ENCODE results near the gene GDE1. TPM values are rescaled to one million over a fixed set of nuclear protein-coding genes. Genes with fewer than 3 reads are reported as not detected.

Gene GDE1, protein sequence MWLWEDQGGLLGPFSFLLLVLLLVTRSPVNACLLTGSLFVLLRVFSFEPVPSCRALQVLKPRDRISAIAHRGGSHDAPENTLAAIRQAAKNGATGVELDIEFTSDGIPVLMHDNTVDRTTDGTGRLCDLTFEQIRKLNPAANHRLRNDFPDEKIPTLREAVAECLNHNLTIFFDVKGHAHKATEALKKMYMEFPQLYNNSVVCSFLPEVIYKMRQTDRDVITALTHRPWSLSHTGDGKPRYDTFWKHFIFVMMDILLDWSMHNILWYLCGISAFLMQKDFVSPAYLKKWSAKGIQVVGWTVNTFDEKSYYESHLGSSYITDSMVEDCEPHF
- total RNA-seq, result 100 to 1,000 TPM in 2 of 4 donors, 10 to 100 TPM in 2; 80.9 to 143 (median 108) TPM

- Histone ChIP-seq H3K36me3 (peaks cover 0 to 4% of the 10 kb centered on the region in 2 donors), H3K9me3 (no peaks in the 10 kb centered on the region), H3K4me1 (peaks cover 10 to 66% (median 25%) of the 10 kb centered on the region in 3 donors), H3K27me3 (no peaks in the 10 kb centered on the region), H3K4me3 (peak within 1 kb of the TSS; percentile 81 to 85), H3K27ac (peak within 1 kb of the TSS; percentile 84 to 94 (median 88))
- TF ChIP-seq CTCF (IDR thresholded peaks at IDR 0.05), result peak in 2 of 4 experiments; percentile 20 to 25
- peak; percentile 92 for TF ChIP-seq POLR2AphosphoS5 (IDR thresholded peaks at IDR 0.05)
- TF ChIP-seq EP300 (IDR thresholded peaks at IDR 0.05), result no peak
- peak; percentile 84 to 85 for TF ChIP-seq POLR2A (IDR thresholded peaks at IDR 0.05)
- 0 to 2% methylated on average over 2 to 11 of the region's 62 CpGs for WGBS, 2 donors (ENCODE audit: low coverage in 1 of 2)
- ATAC-seq, result peak; percentile 94
These were observed at the start of gene GDE1 for GRCh38 chr16:19521471-19522396. Gene GDE1, minus strand, starts transcription at chr16:19522098. Its CDS starts 134 bp downstream, at chr16:19521964.

DNA sequence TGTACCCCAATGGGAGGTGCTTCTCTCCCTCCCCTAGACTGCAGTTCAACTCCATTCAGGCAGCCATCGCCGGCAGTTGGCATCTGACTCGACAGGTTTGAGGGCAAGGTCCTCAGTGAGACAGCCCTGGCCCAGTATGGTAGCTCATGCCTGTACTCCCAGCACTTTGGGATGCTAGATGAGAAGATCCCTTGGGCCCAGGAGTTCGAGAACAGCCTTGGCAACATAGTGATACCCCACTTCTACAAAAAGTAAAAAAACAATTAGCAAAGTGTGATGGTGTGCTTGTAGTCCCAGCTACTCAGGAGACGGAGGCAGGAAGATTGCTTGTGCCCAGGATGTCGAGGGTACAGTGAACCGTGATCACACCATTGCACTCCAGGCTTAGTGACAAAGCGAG is 45.7 kb upstream of the GDE1 start:
- TF ChIP-seq CTCF (IDR thresholded peaks at IDR 0.05) (no peak), POLR2A (IDR thresholded peaks at IDR 0.05) (no peak)
- Histone ChIP-seq H3K36me3 (peaks cover 0 to 90% of the 10 kb centered on the region in 2 donors), H3K27ac (no peak overlapping the region), H3K4me1 (no peaks in the 10 kb centered on the region), H3K9me3 (peaks cover 0 to 13% (median 0%) of the 10 kb centered on the region in 3 donors), H3K27me3 (no peaks in the 10 kb centered on the region), H3K4me3 (no peak overlapping the region)
- WGBS, 2 donors (ENCODE audit: low coverage in 1 of 2), result 83 to 93% methylated on average over 4 to 6 of the region's 8 CpGs
- ATAC-seq, result no peak

- no peaks in the 10 kb centered on the region for H3K4me1 ChIP-seq
- TF ChIP-seq EP300 (IDR thresholded peaks at IDR 0.05) (no peak), POLR2A (IDR thresholded peaks at IDR 0.05) (no peak)
- H3K27me3 ChIP-seq, result no peaks in the 10 kb centered on the region
- peaks cover 0 to 14% (median 0%) of the 10 kb centered on the region in 3 donors for H3K9me3 ChIP-seq
- 89 to 100% methylated on average over 3 of the region's 3 CpGs for WGBS, 2 donors (ENCODE audit: low coverage in 1 of 2)
- H3K36me3 ChIP-seq, result peaks cover 0 to 78% of the 10 kb centered on the region in 2 donors
- no peak for ATAC-seq
- H3K4me3 ChIP-seq, result no peak overlapping the region
- H3K27ac ChIP-seq, result no peak overlapping the region
These were observed 44.5 kb upstream of the GDE1 start for GRCh38 chr16:19566362-19566761.

DNA sequence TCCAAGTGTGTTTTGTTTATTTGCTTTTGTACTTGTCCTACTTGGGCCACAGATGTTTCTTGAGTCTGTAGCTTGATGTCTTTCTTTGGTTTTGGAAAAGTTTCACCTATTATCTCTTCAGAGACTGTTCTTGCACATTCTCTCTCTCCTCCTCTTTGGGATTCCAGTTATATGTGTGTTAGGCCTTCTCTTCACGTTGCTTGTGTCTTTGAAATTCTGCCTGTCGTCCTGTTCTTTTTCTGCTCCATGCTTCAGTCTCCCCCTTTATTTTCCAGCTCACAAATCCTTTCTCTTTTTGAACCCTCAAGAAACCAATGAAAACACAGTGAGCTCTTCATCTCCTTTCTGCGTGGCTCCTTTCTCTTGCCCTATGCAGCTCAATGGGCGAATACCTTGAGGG is 41.5 kb upstream of the GDE1 start:
- no peak overlapping the region for H3K27ac ChIP-seq
- TF ChIP-seq EP300 (IDR thresholded peaks at IDR 0.05), result no peak
- TF ChIP-seq POLR2A (IDR thresholded peaks at IDR 0.05), result no peak
- no peak for TF ChIP-seq CTCF (IDR thresholded peaks at IDR 0.05)
- TF ChIP-seq POLR2AphosphoS5 (IDR thresholded peaks at IDR 0.05), result no peak
- no peaks in the 10 kb centered on the region for H3K27me3 ChIP-seq
- H3K4me3 ChIP-seq, result no peak overlapping the region
- WGBS, 2 donors (ENCODE audit: low coverage in 1 of 2), result 78 to 96% methylated on average over 4 of the region's 4 CpGs
- peaks cover 0 to 10% (median 0%) of the 10 kb centered on the region in 3 donors for H3K4me1 ChIP-seq
- peaks cover 0 to 14% (median 0%) of the 10 kb centered on the region in 3 donors for H3K9me3 ChIP-seq
- ATAC-seq, result no peak
- H3K36me3 ChIP-seq, result peaks cover 0 to 48% of the 10 kb centered on the region in 2 donors

DNA sequence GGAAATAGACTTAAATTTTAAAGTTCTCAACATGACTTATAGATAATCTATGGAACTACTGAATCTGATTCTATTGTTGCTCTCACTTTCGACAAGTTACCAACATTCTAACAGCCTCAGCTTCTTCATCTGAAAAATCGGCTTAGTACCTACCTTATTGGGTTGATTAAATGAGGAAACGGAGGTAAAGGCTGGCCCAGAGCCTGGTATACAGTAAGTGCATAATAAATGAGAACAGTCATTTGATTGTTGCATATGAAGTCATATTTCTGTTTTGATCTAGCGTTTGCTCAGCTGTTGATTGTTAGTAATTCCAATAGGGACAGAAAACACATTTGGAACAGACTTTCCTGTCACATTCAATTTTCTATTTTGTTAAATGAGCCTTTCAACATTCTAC is 38.2 kb upstream of the GDE1 start:
- H3K27me3 ChIP-seq, result no peaks in the 10 kb centered on the region
- ATAC-seq, result no peak
- no peak for TF ChIP-seq EP300 (IDR thresholded peaks at IDR 0.05)
- no peak for TF ChIP-seq POLR2A (IDR thresholded peaks at IDR 0.05)
- TF ChIP-seq CTCF (IDR thresholded peaks at IDR 0.05), result no peak
- TF ChIP-seq POLR2AphosphoS5 (IDR thresholded peaks at IDR 0.05), result no peak
- H3K4me3 ChIP-seq, result no peak overlapping the region
- H3K36me3 ChIP-seq, result peaks cover 0 to 15% of the 10 kb centered on the region in 2 donors
- H3K4me1 ChIP-seq, result peaks cover 0 to 26% (median 0%) of the 10 kb centered on the region in 3 donors
- WGBS, 2 donors (ENCODE audit: low coverage in 1 of 2), result 91% methylated on average over 4 of the region's 4 CpGs; no CpG with 5 or more reads in 1 of the 2 donors
- no peak overlapping the region for H3K27ac ChIP-seq
- peaks cover 0 to 14% (median 0%) of the 10 kb centered on the region in 3 donors for H3K9me3 ChIP-seq
